Neural progenitor cell (in vitro differentiated cells): ENCODE results near the gene MYO1E.

Experiments
- EZH2phosphoT487 ChIP-seq: fragments of 200-600 bp; sonication (generic); IDR thresholded peaks from 2 replicates; pipeline ENCODE4 v1.6.1; 2017; ENCODE audit warnings: antibody characterized with exemption
- TF ChIP-seq, protein P1 (sequence below): fragments of 200-600 bp; sonication (generic); IDR thresholded peaks from 2 replicates; pipeline ENCODE4 v1.5.1; 2017; ENCODE audit warnings: antibody characterized with exemption, mild to moderate bottlenecking

- TF ChIP-seq, protein P1, sequence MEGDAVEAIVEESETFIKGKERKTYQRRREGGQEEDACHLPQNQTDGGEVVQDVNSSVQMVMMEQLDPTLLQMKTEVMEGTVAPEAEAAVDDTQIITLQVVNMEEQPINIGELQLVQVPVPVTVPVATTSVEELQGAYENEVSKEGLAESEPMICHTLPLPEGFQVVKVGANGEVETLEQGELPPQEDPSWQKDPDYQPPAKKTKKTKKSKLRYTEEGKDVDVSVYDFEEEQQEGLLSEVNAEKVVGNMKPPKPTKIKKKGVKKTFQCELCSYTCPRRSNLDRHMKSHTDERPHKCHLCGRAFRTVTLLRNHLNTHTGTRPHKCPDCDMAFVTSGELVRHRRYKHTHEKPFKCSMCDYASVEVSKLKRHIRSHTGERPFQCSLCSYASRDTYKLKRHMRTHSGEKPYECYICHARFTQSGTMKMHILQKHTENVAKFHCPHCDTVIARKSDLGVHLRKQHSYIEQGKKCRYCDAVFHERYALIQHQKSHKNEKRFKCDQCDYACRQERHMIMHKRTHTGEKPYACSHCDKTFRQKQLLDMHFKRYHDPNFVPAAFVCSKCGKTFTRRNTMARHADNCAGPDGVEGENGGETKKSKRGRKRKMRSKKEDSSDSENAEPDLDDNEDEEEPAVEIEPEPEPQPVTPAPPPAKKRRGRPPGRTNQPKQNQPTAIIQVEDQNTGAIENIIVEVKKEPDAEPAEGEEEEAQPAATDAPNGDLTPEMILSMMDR, result no peak
- TF ChIP-seq EZH2phosphoT487, result no peak
These were observed 51.5 kb downstream of the MYO1E start for GRCh38 chr15:59321000-59321689.
